ENCODE results near the gene GAL3ST1.
"Not testable (repeated sequence)": the region's sequence is repeated elsewhere in the genome, so short reads cannot be mapped to it uniquely, and the experiment has no call there.

The GAL3ST1 gene

DNA sequence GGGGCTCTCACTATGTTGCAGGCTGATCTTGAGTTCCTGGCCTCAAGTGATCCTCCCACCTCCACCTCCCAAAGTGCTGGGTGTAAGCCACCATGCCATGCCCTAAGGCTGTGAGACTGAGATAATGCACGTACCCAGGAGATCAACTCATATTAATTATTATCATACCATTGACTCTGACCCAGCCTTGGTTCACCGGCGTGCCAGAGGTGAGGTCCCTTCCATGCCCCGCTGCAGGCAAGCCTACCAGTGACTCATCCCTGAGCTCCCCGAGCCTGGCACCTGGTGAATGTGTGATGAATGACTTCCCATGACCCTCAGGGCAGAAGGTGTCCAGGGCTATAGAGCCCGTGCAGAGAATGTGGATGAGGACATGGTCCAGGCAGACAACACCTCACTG is 12.1 kb downstream of the GAL3ST1 start:
- DNase-seq: no peak

DNA sequence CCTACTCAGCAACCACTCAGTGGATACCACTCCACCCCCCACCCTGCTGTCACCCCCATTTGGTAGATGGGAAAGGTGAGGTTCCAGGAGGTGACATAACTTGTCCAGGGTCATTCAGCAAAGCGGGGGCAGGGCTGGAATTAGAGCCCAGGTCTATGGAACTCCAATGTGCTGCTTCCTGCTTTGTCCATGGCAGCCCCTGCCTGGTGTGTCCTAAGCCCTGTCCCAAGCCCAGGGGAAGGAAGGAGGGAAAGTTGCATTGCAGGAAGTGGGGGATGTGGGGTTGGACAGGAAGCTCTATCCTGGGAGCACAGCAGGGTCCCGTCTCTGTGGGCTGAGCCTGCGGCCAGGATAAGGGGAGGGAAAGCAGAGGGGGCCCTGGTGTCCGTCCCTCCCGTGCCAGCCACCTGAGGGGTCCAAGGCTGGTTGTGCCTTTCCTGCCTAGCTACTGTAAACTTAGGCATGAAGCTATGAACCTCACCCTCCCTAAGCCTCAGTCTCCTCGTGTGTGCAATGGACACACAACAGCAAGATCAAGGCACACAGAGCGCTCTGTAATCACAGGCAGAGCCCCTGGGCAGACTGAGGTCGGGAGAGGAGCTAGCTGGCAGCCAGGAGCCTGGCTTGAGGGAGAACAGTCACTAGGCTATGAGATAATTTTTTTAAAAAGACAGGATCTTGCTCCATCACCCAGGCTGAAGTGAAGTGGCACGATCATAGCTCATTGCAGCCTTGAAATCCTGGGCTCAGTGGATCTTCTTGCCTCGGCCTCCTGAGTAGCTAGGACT is 12.9 kb downstream of the GAL3ST1 start:
- DNase-seq: no peak

DNA sequence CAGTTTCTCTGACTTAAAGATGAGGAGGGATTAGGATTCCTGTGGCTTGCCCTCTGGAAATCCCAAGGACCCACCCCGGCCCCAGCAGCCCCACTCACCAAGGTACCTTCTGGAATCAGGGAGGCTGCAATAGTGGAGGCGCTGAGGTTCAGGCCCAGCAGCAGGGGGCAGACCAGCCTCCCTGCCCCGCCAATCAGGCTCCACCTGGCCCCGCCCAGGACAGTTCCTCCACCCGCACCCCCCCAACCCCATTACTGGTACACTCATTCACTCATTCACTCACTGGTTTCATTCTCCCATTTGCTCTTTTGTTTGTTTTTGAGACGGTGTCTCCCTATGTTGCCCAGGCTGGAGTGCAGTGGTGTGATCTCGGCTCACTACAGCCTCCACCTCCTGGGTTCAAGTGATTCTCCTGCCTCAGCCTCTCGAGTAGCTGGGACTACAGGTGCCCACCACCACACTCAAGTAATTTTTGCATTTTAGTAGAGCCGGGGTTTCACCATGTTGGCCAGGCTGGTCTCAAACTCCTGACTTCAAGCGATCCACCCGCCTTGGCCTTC is 13.7 kb downstream of the GAL3ST1 start:
- DNase-seq: peak; percentile 6

DNA sequence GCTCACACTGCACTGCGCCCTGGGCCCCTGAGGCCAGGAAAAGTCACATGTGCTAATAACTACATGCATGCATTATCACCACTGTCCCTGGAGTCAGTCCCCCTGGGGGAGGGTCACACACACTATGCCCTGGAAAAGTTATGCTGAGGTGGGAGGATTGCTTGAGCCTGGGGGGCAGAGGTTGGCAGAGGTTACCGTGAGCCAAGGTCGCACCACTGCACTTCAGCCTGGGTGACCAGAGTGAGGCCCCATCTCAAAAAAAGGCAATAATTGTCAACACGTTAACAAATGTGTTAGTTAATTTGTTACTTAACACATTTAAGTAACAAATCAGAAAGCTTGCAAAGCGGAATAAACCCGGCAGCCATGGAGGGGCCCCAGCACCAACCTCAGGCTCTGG is 14.6 kb downstream of the GAL3ST1 start:
- DNase-seq: no peak

DNA sequence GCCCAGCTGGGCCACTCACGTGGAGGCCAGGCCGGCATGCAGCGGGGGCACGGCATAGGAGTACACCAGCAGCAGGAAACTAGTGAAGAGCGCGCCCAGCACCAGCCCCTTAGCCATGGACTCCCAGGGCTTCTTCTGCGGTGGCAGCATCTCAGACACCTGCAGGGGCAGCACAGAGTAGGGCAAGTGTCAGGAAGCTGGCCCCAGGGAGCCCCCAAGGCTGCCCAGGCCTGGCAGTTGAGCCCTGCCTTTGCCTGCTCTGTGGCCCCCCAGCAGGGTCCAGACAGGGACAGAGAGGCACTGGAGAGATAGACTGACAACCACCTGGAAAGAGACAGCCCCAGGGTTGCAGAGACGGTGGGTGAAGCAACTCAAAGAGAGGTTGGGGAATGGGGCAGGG is 17.2 kb downstream of the GAL3ST1 start:
- no peak for DNase-seq

DNA sequence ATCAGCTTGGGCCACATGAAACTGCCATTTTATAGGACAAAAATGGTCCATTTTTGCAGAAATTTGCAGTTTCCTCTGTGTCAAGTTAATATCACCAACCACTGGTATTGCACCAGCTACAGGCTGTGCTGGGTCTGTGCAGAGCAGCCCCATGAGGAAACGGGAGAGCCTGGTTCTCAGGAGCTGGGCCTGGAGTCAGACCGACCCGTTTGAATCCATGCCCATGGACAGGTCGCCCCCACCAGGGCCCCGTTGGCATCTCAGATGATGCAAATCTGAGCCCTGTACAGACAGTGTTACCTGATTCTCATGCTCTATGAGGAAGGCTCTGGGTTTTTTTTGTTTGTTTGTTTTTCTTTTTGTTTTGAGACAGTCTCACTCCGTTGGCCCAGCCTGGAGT is 18.1 kb downstream of the GAL3ST1 start:
- DNase-seq: no peak

DNA sequence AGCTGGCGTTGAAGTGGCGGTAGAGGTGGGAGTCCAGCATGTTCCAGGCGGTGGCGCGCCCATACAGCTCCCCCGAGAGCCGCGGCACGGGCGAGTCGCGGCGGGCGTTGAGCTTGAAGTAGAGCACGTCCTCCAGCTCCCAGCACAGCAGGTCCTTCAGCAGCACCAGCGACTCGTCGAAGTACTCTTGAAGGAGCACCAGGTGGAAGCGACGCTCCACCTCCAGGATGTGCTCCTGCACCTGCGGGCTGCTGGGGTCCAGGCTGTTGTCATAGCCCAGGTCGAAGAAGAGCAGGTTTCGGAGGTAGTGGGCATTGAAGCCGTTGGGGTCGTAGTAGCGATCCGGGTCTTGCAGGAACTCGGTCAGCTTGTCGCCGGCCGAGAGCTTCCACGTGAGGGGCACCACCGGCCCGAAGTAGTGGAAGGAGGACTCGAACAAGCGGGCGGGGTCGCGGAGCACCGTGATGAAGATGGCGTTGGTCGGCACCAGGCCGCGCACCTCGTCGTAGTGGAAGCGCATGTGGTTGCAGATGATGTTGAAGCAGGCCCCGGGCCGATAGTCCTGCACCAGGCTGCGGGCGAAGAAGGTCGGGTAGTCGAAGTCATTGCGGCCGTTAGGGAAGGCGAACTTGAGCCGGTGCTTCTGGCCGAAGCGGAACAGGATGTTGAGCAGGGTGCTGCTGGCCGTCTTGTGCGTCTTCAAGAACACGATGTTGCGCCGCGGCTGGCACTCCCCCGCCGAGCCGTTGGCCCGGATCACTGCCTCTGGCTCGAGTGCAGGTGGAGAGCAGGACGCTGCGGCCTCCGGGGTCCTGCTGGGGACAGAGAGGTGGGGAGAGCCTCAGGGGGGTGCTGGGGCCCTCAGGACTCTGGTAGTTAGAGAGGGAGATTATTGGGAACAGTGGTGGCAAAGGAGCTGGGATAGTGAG is 18.9 kb downstream of the GAL3ST1 start:
- DNase-seq: no peak

DNA sequence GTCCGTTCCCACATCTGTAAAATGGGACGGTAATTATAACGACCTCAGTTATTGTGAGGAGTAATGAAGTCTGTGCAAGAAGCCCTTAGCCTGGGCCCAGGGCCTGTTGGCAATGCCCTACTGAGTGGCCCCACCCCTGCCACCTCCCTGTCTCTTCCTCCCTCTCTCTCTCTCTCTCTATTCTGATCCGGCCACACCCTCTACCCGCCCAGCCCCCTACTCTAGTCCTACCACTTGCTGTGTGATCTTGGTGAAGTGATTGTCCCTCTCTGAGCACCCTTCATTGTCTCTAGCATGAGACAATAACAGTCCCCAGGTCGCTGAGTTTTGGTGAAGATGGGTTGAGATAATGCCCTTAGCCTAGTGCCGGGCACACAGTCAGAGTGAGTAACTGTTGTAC is 20.5 kb downstream of the GAL3ST1 start:
- DNase-seq: no peak

DNA sequence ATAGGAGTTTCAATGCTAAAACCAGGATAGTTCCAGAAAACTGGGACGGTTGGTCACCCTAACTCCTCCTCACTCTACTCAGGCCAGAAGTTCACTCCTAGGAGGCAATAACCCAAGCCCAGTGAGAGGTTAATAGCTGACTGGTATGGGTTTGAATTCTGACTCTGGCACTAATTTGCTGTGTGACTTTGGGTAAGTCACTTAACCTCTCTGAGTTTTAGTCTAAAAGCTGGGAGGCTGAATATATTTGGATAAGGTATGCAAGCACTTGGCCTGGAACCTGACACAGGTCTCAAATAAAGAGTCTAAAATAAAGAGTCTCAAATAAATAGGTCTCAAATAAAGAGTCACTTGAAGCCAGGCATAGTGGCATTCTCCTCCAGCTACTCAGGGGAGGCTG is 21.7 kb downstream of the GAL3ST1 start:
- no peak for DNase-seq

DNA sequence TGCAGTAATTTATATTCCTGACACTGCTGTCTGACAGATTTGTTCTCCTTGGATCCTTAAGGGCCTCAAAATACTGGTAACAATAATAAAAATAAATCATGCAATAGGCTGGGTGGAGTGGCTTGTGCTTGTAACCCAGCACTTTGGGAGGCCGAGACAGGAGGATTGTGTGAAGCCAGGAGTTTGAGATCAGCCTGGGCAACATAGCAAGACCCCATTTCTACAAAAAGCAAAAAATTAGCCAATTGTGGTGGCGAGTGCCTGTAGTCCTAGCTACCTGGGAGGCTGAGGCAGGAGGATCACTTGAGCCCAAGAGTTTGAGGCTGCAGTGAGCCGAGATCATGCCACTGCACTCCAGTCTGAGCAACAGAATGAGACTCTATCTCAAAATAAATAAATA is 22.7 kb downstream of the GAL3ST1 start:
- not testable (repeated sequence) for DNase-seq

DNA sequence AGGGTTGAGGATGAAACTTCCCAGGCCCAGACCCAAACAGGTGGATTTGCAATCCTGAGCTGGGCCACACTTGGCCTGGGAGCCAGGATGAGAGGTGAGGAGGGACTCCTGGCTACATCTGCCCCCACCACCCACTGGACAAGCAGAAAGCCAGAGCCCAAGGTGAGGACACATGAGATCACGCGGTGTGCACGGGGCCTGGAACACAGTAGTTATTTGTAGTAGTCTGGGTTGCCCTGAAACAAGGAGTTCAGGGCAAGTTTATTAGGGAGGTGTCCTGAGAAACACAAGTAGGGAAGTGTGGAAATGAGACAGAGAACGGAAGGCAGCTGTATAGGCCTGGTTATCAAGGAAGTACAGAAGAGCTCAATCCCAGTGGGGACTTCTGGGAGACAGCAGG is 27.3 kb downstream of the GAL3ST1 start:
- no peak for DNase-seq

DNA sequence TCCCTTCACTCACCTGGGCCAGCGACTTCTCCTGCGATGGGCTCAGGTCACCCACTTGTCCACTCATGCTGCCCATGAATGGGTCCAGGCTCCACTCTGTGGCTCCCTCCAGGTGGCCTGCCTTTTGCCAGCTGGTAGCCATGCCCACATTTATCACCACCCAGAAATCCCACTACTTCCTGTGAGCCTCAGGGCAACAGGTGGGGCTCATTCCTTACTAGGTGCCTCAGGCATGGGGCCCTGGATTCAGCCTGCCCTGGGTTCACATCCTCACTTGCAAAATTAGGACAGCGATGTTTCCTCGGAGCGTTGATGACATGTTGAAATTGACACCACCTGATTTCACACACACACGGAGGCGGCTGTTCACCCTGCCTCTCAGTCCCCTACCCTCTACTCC is 27.8 kb downstream of the GAL3ST1 start, which contains the start of gene SEC14L6:
SEC14L6 (minus strand) TSS at position 126 of the 400 bp plus-strand sequence; CDS start at position 67, 59 bp downstream.
- no peak for DNase-seq

DNA sequence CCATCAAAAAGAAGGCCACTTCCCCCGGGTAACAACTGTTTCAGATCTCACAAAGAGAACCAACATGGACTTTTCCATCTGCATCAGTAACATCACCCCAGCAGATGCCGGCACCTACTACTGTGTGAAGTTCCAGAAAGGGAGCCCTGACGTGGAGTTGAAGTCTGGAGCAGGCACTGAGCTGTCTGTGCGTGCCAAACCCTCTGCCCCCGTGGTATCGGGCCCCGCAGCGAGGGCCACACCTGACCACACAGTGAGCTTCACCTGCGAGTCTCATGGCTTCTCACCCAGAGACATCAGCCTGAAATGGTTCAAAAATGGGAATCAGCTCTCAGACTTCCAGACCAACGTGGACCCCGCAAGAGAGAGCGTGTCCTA is 31.7 kb downstream of the GAL3ST1 start:
- no peak for DNase-seq

DNA sequence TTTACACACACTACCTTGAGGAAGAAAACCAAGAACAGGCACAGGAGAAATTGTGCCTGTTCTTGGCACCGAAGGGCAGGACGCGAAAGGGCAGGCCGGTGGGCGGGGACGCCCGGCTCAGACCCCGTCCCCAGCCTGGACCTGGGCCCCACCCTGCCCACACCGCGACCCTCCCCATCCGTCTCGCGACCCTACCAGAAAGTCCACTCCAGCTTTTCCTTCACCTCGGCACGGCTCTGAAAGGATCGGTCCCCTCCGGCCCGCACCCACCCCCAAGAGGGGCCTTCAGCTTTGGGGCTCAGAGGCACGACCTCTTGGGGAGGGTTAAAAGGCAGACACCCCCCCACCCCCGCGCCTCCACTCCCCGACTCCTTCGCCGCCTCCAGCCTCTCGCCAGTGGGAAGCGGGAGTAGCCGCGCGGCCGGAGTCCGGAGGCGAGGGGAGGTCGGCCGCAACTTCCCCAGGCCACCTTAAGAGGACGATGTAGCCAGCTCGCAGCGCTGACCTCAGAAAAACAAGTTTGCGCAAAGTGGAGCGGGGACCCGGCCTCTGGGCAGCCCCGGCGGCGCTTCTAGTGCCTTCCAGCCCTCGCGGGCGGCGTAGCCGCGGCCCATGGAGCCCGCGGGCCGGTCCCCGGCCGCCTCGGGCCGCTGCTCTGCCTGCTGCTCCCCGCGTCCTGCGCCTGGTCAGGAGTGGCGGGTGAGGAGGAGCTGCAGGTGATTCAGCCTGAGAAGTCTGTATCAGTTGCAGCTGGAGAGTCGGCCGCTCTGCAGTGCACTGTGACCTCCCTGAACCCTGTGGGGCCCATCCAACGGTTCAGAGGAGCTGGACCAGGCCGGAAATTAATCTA is 32.3 kb downstream of the GAL3ST1 start:
- DNase-seq: no peak

DNA sequence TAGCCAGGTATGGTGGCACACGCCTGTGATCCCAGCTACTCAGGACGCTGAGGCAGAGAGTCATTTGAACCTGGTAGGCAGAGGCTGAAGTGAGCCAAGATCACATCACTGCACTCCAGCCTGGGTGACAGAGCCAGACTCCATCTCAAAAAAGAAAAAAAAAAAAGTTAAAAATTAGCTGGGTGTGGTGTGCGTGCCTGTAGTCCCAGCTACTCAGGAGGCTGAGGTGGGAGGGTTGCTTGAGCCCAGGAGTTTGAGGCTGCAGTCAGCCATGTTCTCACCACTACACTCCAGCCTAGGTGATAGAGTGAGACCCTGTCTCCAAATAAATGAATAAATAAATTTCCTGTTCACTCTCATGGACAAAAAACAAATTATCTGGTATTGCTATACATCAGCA is 33.0 kb downstream of the GAL3ST1 start:
- not testable (repeated sequence) for DNase-seq

DNA sequence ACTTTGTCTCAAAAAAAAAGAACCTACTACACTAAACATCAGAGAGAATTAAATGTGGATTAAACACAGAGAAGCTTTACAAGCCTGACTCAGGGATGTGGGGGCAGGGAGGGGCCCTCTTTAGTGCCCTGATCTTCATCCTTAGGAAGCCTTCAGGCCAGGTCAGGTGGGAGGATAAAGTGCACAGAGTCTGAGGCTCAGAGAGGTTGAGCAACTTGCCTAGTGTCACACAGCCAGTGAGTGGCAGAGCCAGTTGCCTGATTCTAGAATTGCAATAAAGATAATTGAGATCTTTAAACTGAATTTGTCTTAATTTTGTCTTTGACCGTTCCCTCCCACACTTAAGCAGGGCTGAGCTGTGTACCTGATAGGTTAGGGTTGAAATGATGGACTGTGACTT is 35.1 kb downstream of the GAL3ST1 start:
- DNase-seq: no peak

DNA sequence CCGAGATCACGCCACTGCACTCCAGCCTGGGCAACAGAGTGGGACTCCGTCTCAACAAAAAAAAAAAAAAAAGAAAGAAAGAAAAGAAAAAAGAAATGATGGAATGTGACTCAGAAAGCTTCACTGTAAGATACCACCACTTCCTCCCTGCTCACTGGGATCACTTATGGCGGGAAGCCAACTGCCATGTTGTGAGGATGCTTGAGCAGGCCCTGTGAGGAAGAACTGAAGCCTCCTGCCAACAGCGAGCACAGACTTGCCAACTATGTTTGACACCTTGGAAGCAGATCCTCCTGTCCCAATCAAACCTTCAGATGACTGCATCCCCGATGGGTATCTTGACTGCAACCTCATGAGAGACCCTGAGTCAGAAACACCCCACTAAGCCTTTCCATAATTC is 36.2 kb downstream of the GAL3ST1 start:
- DNase-seq: no peak

DNA sequence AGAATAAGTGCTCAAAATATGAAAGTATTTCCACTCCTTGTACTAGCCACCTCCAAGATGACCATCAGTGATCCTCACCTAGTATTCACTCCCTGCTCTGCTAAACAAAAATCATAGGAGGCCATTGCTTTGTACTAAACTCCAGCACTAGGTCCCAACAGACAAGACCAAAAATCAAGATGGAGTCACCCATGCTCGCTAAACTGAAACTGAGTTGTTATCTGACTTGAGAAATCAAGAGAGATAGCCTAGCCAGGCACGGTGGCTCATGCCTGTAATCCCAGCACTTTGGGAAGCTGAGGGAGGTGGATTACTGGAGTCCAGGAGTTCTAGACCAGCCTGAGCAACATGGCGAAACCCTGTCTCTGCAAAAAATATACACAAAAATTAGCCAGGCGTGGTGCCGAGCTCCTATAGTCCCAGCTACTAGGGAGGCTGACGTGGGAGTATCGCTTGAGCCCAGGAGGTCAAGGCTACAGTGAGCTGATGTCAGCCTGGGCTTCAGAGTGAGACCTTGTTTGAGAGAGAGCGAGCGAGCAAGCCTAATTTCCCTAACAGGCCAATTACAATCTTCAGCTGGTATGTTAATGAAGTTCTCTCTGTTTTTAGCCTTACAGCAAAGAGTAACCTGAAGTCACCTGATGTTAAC is 37.3 kb downstream of the GAL3ST1 start:
- DNase-seq: no peak

DNA sequence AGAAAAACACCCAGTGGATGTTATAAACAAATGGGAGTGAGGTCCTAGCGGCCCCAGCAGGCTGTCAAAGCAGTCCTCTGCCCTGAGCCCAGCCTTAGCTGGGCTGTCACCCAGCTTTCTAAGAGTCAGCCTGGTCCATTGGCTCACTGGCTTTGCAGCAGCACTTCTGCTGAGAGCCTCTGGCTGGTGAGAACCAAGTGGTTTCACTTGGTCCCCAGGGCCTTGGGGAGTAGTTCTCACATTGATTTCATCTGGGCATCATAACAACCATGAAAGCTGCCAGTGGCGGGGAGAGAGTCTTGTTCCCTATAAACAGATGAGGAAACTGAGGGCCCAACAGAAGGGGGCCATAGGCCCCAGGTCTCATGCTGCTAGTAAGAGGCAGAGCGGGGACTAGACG is 39.3 kb downstream of the GAL3ST1 start:
- DNase-seq: no peak

DNA sequence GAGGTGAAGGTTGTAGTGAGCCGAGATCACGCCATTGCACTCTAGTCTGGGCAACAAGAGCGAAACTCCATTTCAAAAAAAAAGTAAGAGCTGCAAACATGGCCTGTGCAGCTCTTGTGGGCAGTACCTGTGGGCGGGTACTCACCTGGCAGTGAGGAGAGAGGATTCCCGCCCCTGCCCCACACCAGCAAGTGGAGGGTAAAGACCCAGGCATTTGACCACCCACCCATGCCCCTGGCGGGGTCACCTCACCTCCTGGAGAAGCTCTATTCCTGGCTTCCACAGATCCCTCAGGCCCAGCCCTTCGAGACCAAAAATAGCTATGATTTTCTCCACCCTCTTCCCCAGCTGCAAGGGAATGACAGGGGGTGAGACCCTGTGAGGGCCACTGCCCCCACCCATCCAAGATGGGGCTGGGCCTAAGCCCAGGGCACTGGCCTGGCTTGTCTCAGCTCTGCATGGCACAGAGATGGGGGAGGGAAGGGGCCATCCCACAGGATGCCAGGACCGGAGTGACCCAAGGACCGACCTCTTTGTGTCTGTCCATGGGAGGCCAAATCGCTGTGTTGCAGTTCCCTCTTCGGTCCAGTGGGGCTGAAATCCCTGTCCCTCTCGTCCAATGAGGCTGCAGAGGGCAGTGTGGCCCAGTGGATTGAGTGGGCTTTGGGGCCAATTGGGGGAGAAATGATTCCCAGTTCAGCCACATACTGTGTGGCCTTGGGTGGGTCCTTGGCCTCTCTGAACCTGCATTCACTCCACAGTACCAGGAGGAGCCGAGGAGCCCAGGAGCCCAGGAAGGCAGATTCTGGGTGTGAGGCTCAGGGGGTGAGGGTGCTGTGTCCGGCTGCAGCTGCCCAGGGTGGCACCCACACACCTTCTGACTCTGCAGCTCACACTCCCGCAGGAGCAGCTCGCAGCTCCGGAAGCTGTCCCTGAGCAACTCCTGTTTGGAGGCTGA is 42.5 kb downstream of the GAL3ST1 start:
- no peak for DNase-seq

DNA sequence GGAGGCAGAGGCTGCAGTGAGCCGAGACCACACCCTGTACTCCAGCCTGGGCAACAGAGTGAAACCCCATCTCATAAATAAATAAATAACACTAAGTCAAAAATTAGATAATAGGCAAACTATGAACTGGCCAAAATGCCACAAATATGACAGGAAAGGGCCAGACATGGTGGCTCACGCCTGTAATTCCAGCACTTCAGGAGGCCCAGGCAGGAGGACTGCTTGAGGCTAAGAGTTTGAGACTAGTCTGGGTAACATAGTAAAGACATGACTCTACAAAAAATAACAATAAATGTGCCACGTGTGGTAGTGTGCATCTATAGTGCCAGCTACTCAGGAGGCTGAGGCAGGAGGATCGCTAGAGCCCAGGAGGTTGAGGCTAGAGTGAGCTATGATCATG is 47.8 kb downstream of the GAL3ST1 start:
- DNase-seq: no peak
